Measurements from ENCODE around the gene ZNF17.
A peak's percentile ranks its signal among the peaks of the same experiment; 100 is the strongest.
"Not testable (repeated sequence)": the region's sequence is repeated elsewhere in the genome, so short reads cannot be mapped to it uniquely, and the experiment has no call there.

ZNF17 gene

GRCh38 chr19:57410877-57411671 is at the start of gene ZNF17:
Gene ZNF17, plus strand, starts transcription at chr19:57411161. Its CDS starts 2,455 bp downstream, at chr19:57413616.
- peak within 1 kb of the TSS; percentile 71 for H3K4me3 ChIP-seq (ENCODE audit: low read depth, low read length)
- TF ChIP-seq CTCF (IDR thresholded peaks at IDR 0.05; ENCODE audit: borderline replicate concordance, insufficient read depth, low read depth, low read length): no peak

- no peak overlapping the region for H3K4me3 ChIP-seq (ENCODE audit: low read depth, low read length)
- TF ChIP-seq CTCF (IDR thresholded peaks at IDR 0.05; ENCODE audit: borderline replicate concordance, insufficient read depth, low read depth, low read length): no peak
Measured at GRCh38 chr19:57362419-57362818, 48.5 kb upstream of the ZNF17 start.

GRCh38 chr19:57362997-57363687 is 47.8 kb upstream of the ZNF17 start, which contains the start of the genes TRAPPC2B and ZNF547:
Gene TRAPPC2B, plus strand, starts transcription at chr19:57363551. Its CDS starts 1,283 bp downstream, at chr19:57364834.
Gene ZNF547, plus strand, starts transcription at chr19:57363551. Its CDS starts 5,005 bp downstream, at chr19:57368556.
- no peak for TF ChIP-seq CTCF (IDR thresholded peaks at IDR 0.05; ENCODE audit: borderline replicate concordance, insufficient read depth, low read depth, low read length)
- peak within 1 kb of the TSS; percentile 78 for H3K4me3 ChIP-seq (ENCODE audit: low read depth, low read length)

GRCh38 chr19:57363688-57364181 is 47.2 kb upstream of the ZNF17 start:
- H3K4me3 ChIP-seq (ENCODE audit: low read depth, low read length): peak overlapping the region; percentile 78
- no peak for TF ChIP-seq CTCF (IDR thresholded peaks at IDR 0.05; ENCODE audit: borderline replicate concordance, insufficient read depth, low read depth, low read length)

GRCh38 chr19:57366776-57367175 is 44.2 kb upstream of the ZNF17 start:
- no peak overlapping the region for H3K4me3 ChIP-seq (ENCODE audit: low read depth, low read length)
- TF ChIP-seq CTCF (IDR thresholded peaks at IDR 0.05; ENCODE audit: borderline replicate concordance, insufficient read depth, low read depth, low read length): no peak

- no peak for TF ChIP-seq CTCF (IDR thresholded peaks at IDR 0.05; ENCODE audit: borderline replicate concordance, insufficient read depth, low read depth, low read length)
- H3K4me3 ChIP-seq (ENCODE audit: low read depth, low read length): no peak overlapping the region
Measured at GRCh38 chr19:57374179-57374578, 36.8 kb upstream of the ZNF17 start.

GRCh38 chr19:57374647-57375046 is 36.3 kb upstream of the ZNF17 start:
- H3K4me3 ChIP-seq (ENCODE audit: low read depth, low read length): not testable (repeated sequence)
